ENCODE measurements around the gene RAB8A.
A peak's percentile ranks its signal among the peaks of the same experiment; 100 is the strongest.
"Not testable (repeated sequence)": the region's sequence is repeated elsewhere in the genome, so short reads cannot be mapped to it uniquely, and the experiment has no call there.

Gene RAB8A

DNA sequence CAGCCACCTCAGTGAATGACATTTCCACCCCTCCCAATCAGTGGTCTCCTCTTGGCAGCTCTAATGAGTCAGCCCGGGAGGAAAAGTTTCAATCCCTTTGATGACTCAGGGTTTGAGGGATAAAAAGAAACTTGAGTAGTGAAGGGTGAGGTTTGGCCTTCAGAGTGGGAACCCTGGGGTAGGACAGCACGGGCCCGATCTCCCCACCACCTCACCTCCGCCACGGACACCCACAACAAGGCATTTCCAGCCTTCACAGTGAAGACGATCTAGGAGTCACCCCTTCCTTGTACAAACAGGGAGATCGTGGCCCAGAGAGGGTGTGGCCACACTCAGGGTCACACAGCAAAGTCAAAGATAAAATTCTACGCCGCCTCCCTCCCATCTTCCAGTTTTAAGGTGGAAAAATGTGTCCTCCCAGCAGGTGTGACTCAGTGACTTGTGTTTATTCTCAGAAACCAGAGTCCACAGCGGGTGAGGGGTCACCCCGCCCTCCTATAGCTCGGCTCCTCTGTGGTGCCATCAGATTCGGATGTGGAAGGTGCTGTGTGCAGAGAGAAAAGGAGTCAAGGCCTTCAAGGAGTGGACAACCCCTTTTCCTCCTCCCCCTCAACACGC lies 49.4 kb downstream of the RAB8A start:
- H3K27ac Mint-ChIP-seq = peak overlapping the region; percentile 46
- H3K9me3 Mint-ChIP-seq = no peaks in the 10 kb centered on the region
- peak; percentile 40 for ATAC-seq
- H3K27me3 Mint-ChIP-seq = no peaks in the 10 kb centered on the region
- H3K4me3 Mint-ChIP-seq = no peak overlapping the region
- peaks cover 29% of the 10 kb centered on the region for H3K4me1 Mint-ChIP-seq
- peaks cover 22% of the 10 kb centered on the region for H3K36me3 Mint-ChIP-seq

DNA sequence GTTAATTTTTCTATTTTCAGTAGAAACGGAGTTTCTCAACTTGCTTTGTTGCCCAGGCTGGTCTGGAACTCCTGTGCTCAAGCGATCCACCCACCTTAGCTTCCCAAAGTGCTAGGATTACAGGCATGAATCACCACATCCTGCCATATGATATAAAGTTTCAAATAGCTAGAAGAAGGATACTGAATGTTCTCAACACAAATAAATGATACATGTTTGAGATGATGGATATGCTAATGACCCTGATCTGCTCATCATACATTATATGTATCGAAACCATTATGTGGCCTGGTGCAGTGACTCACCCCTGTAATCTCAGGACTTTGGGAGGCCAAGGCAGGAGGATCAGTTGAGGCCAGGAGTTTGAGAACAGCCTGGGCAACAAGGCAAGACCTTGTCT lies 50.2 kb downstream of the RAB8A start:
- Mint-ChIP-seq H3K27ac (no peak overlapping the region), H3K4me1 (peaks cover 22% of the 10 kb centered on the region), H3K36me3 (peaks cover 14% of the 10 kb centered on the region), H3K4me3 (no peak overlapping the region), H3K9me3 (no peaks in the 10 kb centered on the region), H3K27me3 (no peaks in the 10 kb centered on the region)
- no peak for ATAC-seq

DNA sequence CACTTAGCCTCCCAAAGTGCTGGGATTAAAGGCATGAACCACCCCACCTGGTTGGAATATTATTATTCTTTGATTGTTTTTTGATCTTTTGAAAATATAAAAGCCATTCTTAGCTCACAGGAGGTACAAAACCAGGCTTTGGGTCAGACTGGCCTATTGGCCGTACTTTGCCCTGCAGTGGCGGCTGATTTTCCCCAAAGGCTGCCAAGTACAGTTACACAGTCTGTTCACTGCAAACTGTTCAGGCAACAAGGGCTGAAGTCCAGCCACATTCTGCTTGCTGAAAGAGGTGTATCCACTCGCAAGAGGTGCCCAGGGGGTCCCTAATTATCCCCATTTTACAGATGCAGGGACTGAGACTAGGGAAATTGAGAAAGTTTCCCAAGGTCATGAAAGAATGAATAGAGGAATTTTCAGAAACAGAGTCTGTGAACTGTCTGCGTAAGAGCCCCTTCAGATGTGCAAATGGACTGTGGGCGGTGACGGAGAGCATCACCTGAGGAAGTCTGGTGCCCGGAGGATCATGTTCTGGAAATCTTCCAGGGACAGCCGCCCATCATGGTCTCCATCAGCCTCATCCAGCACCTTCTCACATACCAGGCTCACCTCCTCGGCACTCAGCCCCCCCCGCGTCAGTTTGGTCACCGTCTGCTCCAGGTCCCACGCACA lies 52.7 kb downstream of the RAB8A start:
- Mint-ChIP-seq H3K36me3 (no peaks in the 10 kb centered on the region), H3K9me3 (no peaks in the 10 kb centered on the region), H3K4me1 (peaks cover 37% of the 10 kb centered on the region), H3K27me3 (no peaks in the 10 kb centered on the region), H3K4me3 (no peak overlapping the region), H3K27ac (no peak overlapping the region)
- ATAC-seq = no peak

DNA sequence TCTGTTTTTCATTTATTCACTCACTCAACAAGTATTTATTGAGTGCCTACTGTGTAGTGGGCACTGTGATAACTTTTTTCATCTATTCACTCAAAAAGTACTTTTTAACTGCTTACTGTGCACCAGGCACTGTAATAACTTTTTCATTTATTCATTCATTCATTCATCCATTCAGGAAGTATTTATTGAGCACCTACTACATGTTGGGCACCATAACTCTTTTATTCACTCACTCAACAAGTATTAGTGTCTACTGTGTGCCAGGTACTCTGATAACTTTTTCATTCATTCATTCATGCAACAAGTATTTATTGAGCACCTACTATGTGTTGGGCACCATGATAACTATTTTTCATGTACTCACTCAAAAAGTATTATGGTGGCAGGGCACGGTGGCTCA lies 54.7 kb downstream of the RAB8A start:
- ATAC-seq = no peak
- H3K4me1 Mint-ChIP-seq = peaks cover 38% of the 10 kb centered on the region
- H3K36me3 Mint-ChIP-seq = no peaks in the 10 kb centered on the region
- H3K4me3 Mint-ChIP-seq = no peak overlapping the region
- H3K27ac Mint-ChIP-seq = no peak overlapping the region
- no peaks in the 10 kb centered on the region for H3K27me3 Mint-ChIP-seq
- H3K9me3 Mint-ChIP-seq = no peaks in the 10 kb centered on the region

DNA sequence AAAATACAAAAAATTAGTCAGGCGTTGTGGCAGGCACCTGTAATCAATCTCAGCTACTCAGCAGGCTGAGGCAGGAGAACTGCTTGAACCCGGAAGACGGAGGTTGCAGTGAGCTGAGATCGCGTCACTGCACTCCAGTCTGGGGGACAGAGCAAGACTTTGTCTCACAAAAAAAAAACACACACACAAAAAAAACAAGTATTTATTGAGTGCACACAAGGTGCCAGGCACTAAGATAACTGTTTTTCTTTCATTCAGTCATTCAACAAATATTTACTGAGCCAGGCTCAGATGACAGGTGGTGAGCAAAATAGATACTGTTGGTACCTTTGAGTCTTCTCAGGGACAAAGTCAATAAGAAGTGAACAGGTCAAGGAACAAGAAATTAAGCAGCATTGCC lies 55.4 kb downstream of the RAB8A start:
- Mint-ChIP-seq H3K4me1 (peaks cover 40% of the 10 kb centered on the region), H3K27me3 (no peaks in the 10 kb centered on the region), H3K36me3 (no peaks in the 10 kb centered on the region), H3K9me3 (no peaks in the 10 kb centered on the region), H3K27ac (no peak overlapping the region), H3K4me3 (no peak overlapping the region)
- ATAC-seq = no peak

DNA sequence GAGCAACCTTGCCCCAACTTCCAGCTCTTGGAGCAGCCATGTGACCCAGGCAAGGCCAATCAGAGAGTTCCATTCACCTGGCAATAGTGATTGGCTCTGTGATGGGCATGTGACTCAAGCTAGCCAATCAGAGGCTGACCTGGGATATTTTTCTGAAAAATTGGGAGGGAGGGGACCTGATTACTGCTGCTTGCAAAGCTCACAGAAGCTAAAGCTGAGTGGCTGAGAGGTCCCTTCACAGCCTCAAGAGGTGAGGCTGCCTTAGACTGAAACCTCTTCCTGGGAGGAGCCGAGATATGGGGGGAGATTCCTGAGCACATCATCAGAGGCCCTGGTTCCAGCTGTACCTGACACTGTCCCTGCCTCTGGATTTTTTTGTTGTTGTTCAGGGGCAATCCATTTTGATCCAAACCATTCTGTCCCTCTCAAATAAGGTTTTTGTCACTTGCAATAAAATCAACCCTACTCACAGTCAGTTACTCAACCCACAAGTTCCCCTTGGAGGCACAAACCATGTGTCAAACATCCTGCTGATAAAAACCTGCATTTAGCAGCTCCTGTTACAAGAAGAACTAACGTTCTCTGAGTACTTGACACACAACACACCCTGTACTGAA lies 56.9 kb downstream of the RAB8A start:
- H3K4me3 Mint-ChIP-seq = no peak overlapping the region
- H3K4me1 Mint-ChIP-seq = peaks cover 53% of the 10 kb centered on the region
- no peaks in the 10 kb centered on the region for H3K27me3 Mint-ChIP-seq
- ATAC-seq = no peak
- H3K27ac Mint-ChIP-seq = peak overlapping the region; percentile 42
- no peaks in the 10 kb centered on the region for H3K9me3 Mint-ChIP-seq
- H3K36me3 Mint-ChIP-seq = no peaks in the 10 kb centered on the region

DNA sequence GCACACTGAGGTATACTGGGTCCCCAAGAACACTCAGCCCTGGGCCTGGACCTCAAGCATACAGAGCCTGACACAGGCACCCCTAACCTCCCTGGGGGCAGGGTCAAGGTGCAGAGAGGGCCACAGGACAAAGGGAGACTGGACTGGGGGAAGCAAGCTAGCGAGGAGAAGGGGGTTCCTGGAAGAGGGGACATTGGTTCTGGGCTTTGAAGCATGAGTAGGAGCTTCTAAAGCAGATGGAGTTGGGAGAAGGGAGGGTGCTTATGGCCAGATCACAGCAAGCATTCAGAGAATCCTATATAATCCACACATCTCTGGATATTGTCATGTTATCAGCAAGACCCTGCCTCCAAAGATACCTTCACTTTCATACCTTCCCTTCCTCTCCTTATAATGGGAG lies 58.4 kb downstream of the RAB8A start:
- Mint-ChIP-seq H3K4me1 (peaks cover 54% of the 10 kb centered on the region), H3K27me3 (no peaks in the 10 kb centered on the region), H3K4me3 (no peak overlapping the region), H3K9me3 (no peaks in the 10 kb centered on the region), H3K36me3 (no peaks in the 10 kb centered on the region), H3K27ac (peak overlapping the region; percentile 42)
- ATAC-seq = no peak

DNA sequence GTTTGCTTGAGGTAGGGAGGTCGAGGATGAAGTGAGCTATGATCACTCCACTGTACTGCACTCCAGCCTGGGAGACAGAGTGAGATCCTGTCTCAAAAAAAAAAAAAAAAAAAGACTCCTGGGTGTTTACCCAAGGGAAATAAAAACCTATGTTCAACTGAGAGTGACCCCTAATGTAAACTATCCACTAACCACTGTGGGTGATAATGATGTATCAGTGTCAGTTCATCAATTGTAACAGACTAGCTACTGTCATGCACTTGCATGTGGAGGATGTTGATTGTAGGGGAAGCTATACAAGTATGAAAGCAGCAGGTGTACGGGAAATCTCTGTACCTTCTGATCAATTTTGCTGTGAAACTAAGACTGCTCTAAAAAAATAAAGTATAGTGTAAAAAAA lies 64.3 kb downstream of the RAB8A start:
- Mint-ChIP-seq H3K36me3 (no peaks in the 10 kb centered on the region), H3K4me1 (peaks cover 41% of the 10 kb centered on the region), H3K9me3 (no peaks in the 10 kb centered on the region), H3K4me3 (no peak overlapping the region), H3K27me3 (no peaks in the 10 kb centered on the region), H3K27ac (no peak overlapping the region)
- ATAC-seq = no peak

DNA sequence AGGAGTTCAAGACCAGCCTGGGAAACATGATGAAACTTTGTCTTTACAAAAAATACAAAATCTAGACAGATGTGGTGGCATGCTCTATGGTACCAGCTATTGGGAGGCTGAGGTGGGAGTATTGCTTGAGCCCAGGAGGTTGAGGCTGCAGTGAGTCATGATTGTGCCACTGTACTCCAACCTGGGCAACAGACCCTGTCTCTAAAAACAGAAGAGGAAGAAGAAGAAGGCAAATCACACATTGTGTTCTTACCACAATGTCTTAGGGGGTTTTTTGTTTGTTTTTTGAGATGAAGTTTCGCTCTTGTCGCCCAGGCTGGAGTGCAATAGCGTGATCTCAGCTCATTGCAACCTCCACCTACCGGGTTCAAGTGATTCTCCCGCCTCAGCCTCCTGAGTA lies 67.2 kb downstream of the RAB8A start:
- H3K4me3 Mint-ChIP-seq, H3K36me3 Mint-ChIP-seq, H3K27me3 Mint-ChIP-seq, H3K9me3 Mint-ChIP-seq: not testable (repeated sequence)
- Mint-ChIP-seq H3K27ac (peak overlapping the region; percentile 12), H3K4me1 (peaks cover 26% of the 10 kb centered on the region)
- ATAC-seq = peak; percentile 59

DNA sequence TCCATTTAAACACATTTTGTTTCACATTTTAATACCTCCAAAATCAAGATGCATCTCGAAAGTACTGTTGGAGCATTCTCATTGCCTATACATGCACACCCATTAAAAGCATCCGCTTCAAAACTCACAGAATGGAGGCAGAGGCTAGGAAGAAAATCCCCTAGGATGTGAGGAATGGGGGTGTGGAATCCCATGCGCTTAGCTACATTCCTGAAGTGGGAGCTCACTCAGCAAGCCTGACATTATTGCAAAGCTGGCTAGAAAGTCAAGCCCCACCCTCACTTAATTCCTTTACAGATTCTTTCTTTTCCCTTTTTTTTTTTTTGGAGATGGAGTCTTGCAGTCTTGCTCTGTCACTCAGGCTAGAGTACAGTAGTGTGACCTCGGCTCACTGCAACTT lies 68.9 kb downstream of the RAB8A start:
- Mint-ChIP-seq H3K27me3 (no peaks in the 10 kb centered on the region), H3K9me3 (no peaks in the 10 kb centered on the region), H3K27ac (no peak overlapping the region), H3K4me1 (peaks cover 35% of the 10 kb centered on the region), H3K4me3 (no peak overlapping the region), H3K36me3 (peaks cover 5% of the 10 kb centered on the region)
- ATAC-seq = no peak

Measured in stimulated activated memory B cell treated with anti-CD40 and anti-IgM and Interleukin-4, amounts not matched to agents 10 μg/mL and 1 μg/mL and 100 μg/mL, for 72 hours (primary cell).